Ascending aorta (tissue), 2 donors: ENCODE measurements around the gene PLAAT3. TPM values are rescaled to one million over a fixed set of nuclear protein-coding genes. Genes with fewer than 3 reads are reported as not detected.
"Not testable (repeated sequence)": the region's sequence is repeated elsewhere in the genome, so short reads cannot be mapped to it uniquely, and the experiment has no call there.

Experiments
- DNase-seq, 2 donors: peaks; one replicate each; pipeline ENCODE4 v3.0.0-alpha.2; 2019; ENCODE audit warnings: low spot score in 2 of 2
- H3K27ac ChIP-seq, 2 donors: fragments of 200-600 bp; sonication (generic); one replicate each; pipeline ENCODE4 v1.5.1; 2016 to 2017; ENCODE audit warnings: mild to moderate bottlenecking in 1 of 2
- H3K27me3 ChIP-seq: fragments of 200-600 bp; sonication (generic); one replicate; pipeline ENCODE4 v1.5.1; 2017
- H3K36me3 ChIP-seq, 2 donors: fragments of 200-600 bp; sonication (generic); one replicate each; pipeline ENCODE4 v1.5.1; 2016
- H3K4me1 ChIP-seq, 2 donors: fragments of 200-600 bp; sonication (generic); one replicate each; pipeline ENCODE4 v1.5.1; 2016 to 2017; ENCODE audit warnings: mild to moderate bottlenecking in 1 of 2
- H3K4me3 ChIP-seq, 2 donors: fragments of 200-600 bp; sonication (generic); one replicate each; pipeline ENCODE4 v1.5.1; 2016 to 2017; ENCODE audit warnings: mild to moderate bottlenecking in 1 of 2
- H3K9me3 ChIP-seq, 2 donors: fragments of 200-600 bp; sonication (generic); one replicate each; pipeline ENCODE4 v1.5.1; 2016
- CTCF ChIP-seq, 3 experiments: fragments of 200-600 bp in 2 of 3; fragments of 450-650 bp in 1 of 3; sonication (generic) in 2 of 3; IDR thresholded peaks; one replicate each; pipeline ENCODE4 v1.5.1; 2016 to 2019; ENCODE audit warnings: antibody characterized with exemption in 3 of 3, mild to moderate bottlenecking in 1 of 3, moderate library complexity in 1 of 3
- intact Hi-C: fragments of 100-400 bp; cut with DNase I; formaldehyde crosslinking; loops from one replicate; pipeline ENCODE4 v1.15.1; 2023
- total RNA-seq: library from RNA; depleted of rRNA; stranded (reverse); fragments of >200 nt; gene quantifications from one replicate; pipeline ENCODE4 v1.1.0, GENCODE V29; 2016

The PLAAT3 gene
- total RNA-seq, 1 donor from 2014 or later: 21.1 TPM

- Histone ChIP-seq H3K36me3 (no peaks in the 10 kb centered on the region), H3K4me1 (peaks cover 7 to 21% of the 10 kb centered on the region in 2 donors), H3K9me3 (no peaks in the 10 kb centered on the region), H3K27me3 (no peaks in the 10 kb centered on the region), H3K27ac (peak overlapping the region; percentile 84 to 94), H3K4me3 (no peak overlapping the region)
- DNase-seq: no peak
- no peak for TF ChIP-seq CTCF (IDR thresholded peaks at IDR 0.05)
- intact Hi-C loops: loop anchor here (2.0 kb wide), 1 partner anchor 79 kb away; the partner anchor contains the start of gene PLAAT3
These were observed 78.5 kb downstream of the PLAAT3 start for GRCh38 chr11:63535734-63536133.

GRCh38 chr11:63534895-63535461, 79.3 kb downstream of the PLAAT3 start:
- no peak for TF ChIP-seq CTCF (IDR thresholded peaks at IDR 0.05)
- DNase-seq: no peak
- no peaks in the 10 kb centered on the region for H3K36me3 ChIP-seq
- intact Hi-C loops: no loop called here
- no peak overlapping the region for H3K27ac ChIP-seq
- no peaks in the 10 kb centered on the region for H3K27me3 ChIP-seq
- no peak overlapping the region for H3K4me3 ChIP-seq
- peaks cover 7 to 21% of the 10 kb centered on the region in 2 donors for H3K4me1 ChIP-seq
- no peaks in the 10 kb centered on the region for H3K9me3 ChIP-seq

GRCh38 chr11:63534076-63534475, 80.2 kb downstream of the PLAAT3 start:
- Histone ChIP-seq H3K4me3 (no peak overlapping the region), H3K9me3 (no peaks in the 10 kb centered on the region), H3K4me1 (peaks cover 7 to 21% of the 10 kb centered on the region in 2 donors), H3K27me3 (no peaks in the 10 kb centered on the region), H3K27ac (no peak overlapping the region), H3K36me3 (no peaks in the 10 kb centered on the region)
- TF ChIP-seq CTCF (IDR thresholded peaks at IDR 0.05): no peak
- DNase-seq: no peak
- intact Hi-C loops: no loop called here

GRCh38 chr11:63532799-63533475, 81.3 kb downstream of the PLAAT3 start:
- no peak overlapping the region for H3K4me3 ChIP-seq
- H3K4me1 ChIP-seq: peaks cover 3 to 18% of the 10 kb centered on the region in 2 donors
- H3K27me3 ChIP-seq: no peaks in the 10 kb centered on the region
- intact Hi-C loops: no loop called here
- H3K36me3 ChIP-seq: no peaks in the 10 kb centered on the region
- no peak overlapping the region for H3K27ac ChIP-seq
- TF ChIP-seq CTCF (IDR thresholded peaks at IDR 0.05): no peak
- DNase-seq: no peak
- H3K9me3 ChIP-seq: no peaks in the 10 kb centered on the region

GRCh38 chr11:63532117-63532516, 82.1 kb downstream of the PLAAT3 start:
- Histone ChIP-seq H3K4me3 (no peak overlapping the region), H3K4me1 (peaks cover 0 to 13% of the 10 kb centered on the region in 2 donors), H3K36me3 (no peaks in the 10 kb centered on the region), H3K27me3 (no peaks in the 10 kb centered on the region), H3K9me3 (no peaks in the 10 kb centered on the region), H3K27ac (peak overlapping the region in 1 of 2 donors; percentile 37)
- intact Hi-C loops: no loop called here
- no peak for DNase-seq
- no peak for TF ChIP-seq CTCF (IDR thresholded peaks at IDR 0.05)

GRCh38 chr11:63531074-63531792, 83.0 kb downstream of the PLAAT3 start:
- H3K27me3 ChIP-seq, intact Hi-C loops, H3K36me3 ChIP-seq, H3K9me3 ChIP-seq, H3K4me3 ChIP-seq: not testable (repeated sequence)
- DNase-seq: peak in 1 of 2 donors; percentile 73
- H3K4me1 ChIP-seq: peaks cover 0 to 11% of the 10 kb centered on the region in 2 donors
- H3K27ac ChIP-seq: peak overlapping the region; percentile 30 to 38
